H1 (cell line): ENCODE results near the gene TSPAN4.

ENCODE experiments used
- ATF2 ChIP-seq: IDR thresholded peaks from 2 replicates; pipeline ENCODE4 v1.6.1; 2012; ENCODE audit warnings: low read length, inconsistent platforms
- CHD7 ChIP-seq: fragments of 300-600 bp; sonication (generic); IDR thresholded peaks from 2 replicates; pipeline ENCODE4 v1.7.1; 2012; ENCODE audit warnings: low read length, moderate library complexity, mild to moderate bottlenecking, inconsistent platforms; ENCODE audit not compliant: insufficient replicate concordance
- CTCF ChIP-seq, 3 experiments: IDR thresholded peaks; 1 replicate in 2 of 3; 2 replicates in 1 of 3; pipeline versions ENCODE4 v1.5.1 to v1.6.1; 2011; ENCODE audit warnings: low read length in 3 of 3, mild to moderate bottlenecking in 3 of 3, inconsistent platforms in 2 of 3, low read depth in 1 of 3, moderate library complexity in 1 of 3; ENCODE audit not compliant: insufficient read depth in 1 of 3; ENCODE audit errors: control extremely low read depth in 1 of 3
- E2F6 ChIP-seq: IDR thresholded peaks from 2 replicates; pipeline ENCODE4 v1.6.1; 2012; ENCODE audit warnings: inconsistent platforms
- JUND ChIP-seq: IDR thresholded peaks from 2 replicates; pipeline ENCODE4 v1.6.1; 2011; ENCODE audit warnings: mild to moderate bottlenecking, improper control_type of control experiment, low read length
- POLR2A ChIP-seq, 2 experiments: IDR thresholded peaks; 1 replicate in 1 of 2; 2 replicates in 1 of 2; pipeline ENCODE4 v1.6.1; 2011; ENCODE audit warnings: low read depth in 2 of 2, low read length in 2 of 2, mild to moderate bottlenecking in 2 of 2; ENCODE audit errors: control extremely low read depth in 1 of 2
- POLR2AphosphoS5 ChIP-seq: IDR thresholded peaks from 2 replicates; pipeline ENCODE4 v1.6.1; 2011; ENCODE audit warnings: low read depth, low read length
- TEAD4 ChIP-seq: IDR thresholded peaks from 2 replicates; pipeline ENCODE4 v1.6.1; 2012; ENCODE audit warnings: low read depth, low read length, inconsistent platforms, mixed read lengths

- TF ChIP-seq TEAD4 (no peak), CTCF (IDR thresholded peaks at IDR 0.05; ENCODE audit: control extremely low read depth in 1 of 3, insufficient read depth in 1 of 3, low read depth in 1 of 3, low read length in 3 of 3) (no peak), E2F6 (no peak), ATF2 (no peak), POLR2AphosphoS5 (no peak), CHD7 (no peak), POLR2A (IDR thresholded peaks at IDR 0.05; ENCODE audit: control extremely low read depth in 1 of 2, low read depth in 2 of 2, low read length in 2 of 2) (no peak), JUND (no peak)
Measured at GRCh38 chr11:854601-855329, 12.1 kb downstream of the TSPAN4 start.
